RWPE1 (cell line): Measurements from ENCODE around the gene KCNC1.

Experiments
- CTCF ChIA-PET: fragments of 350-600 bp; sonication (Branson Sonifier 250); formaldehyde crosslinking; extraction: SDS; loops from one replicate; lab custom pipeline; 2021; lab: Yijun Ruan, JAX
- POLR2A ChIA-PET: fragments of 400-600 bp; formaldehyde crosslinking; extraction: SDS; loops from one replicate; lab custom pipeline; 2020; ENCODE audit warnings: antibody characterized with exemption; ENCODE audit not compliant: low non-redundant PET; lab: Yijun Ruan, JAX
- DNase-seq: peaks from one replicate; pipeline ENCODE4 v3.0.0; 2012; ENCODE audit warnings: low spot score
- H3K27ac ChIP-seq: fragments of 450-650 bp; 2 replicates; pipeline ENCODE4 v1.5.1; 2017
- CTCF ChIP-seq: fragments of 450-650 bp; conservative IDR thresholded peaks from 2 replicates; pipeline ENCODE4 v1.5.1; 2017; ENCODE audit warnings: low read depth, mild to moderate bottlenecking

KCNC1 gene

GRCh38 chr11:17780668-17781067, 46.1 kb downstream of the KCNC1 start:
- ChIA-PET POLR2A (no interaction called here), CTCF (interaction anchor here (0.7 kb wide), 1 partner anchor 292 kb away, joined by 3 read pairs; no protein-coding TSS in a partner anchor)
- no peak for TF ChIP-seq CTCF
- no peak overlapping the region for H3K27ac ChIP-seq
- no peak for DNase-seq

GRCh38 chr11:17781221-17781620, 46.6 kb downstream of the KCNC1 start:
- no peak overlapping the region for H3K27ac ChIP-seq
- DNase-seq = no peak
- POLR2A ChIA-PET = no interaction called here
- CTCF ChIA-PET = interaction anchor here (0.7 kb wide), 1 partner anchor 292 kb away, joined by 3 read pairs; no protein-coding TSS in a partner anchor
- TF ChIP-seq CTCF = no peak

GRCh38 chr11:17781626-17782025, 47.0 kb downstream of the KCNC1 start:
- no peak overlapping the region for H3K27ac ChIP-seq
- POLR2A ChIA-PET = no interaction called here
- no peak for DNase-seq
- CTCF ChIA-PET = interaction anchor here (0.6 kb wide), 2 partner anchors 170 to 192 kb away, joined by 4 to 5 read pairs; no protein-coding TSS in a partner anchor
- no peak for TF ChIP-seq CTCF

- POLR2A ChIA-PET = no interaction called here
- H3K27ac ChIP-seq = no peak overlapping the region
- CTCF ChIA-PET = interaction anchor here (0.6 kb wide), 2 partner anchors 170 to 192 kb away, joined by 4 to 5 read pairs; no protein-coding TSS in a partner anchor
- no peak for TF ChIP-seq CTCF
- DNase-seq = no peak
These were observed 47.6 kb downstream of the KCNC1 start for GRCh38 chr11:17782145-17782544.

- DNase-seq = no peak
- no peak overlapping the region for H3K27ac ChIP-seq
- ChIA-PET POLR2A (no interaction called here), CTCF (interaction anchor here (0.6 to 0.8 kb wide), 3 partner anchors 29 to 1585 kb away, joined by 3 to 4 read pairs (median 3); no protein-coding TSS in a partner anchor)
- no peak for TF ChIP-seq CTCF
These were observed 48.2 kb downstream of the KCNC1 start for GRCh38 chr11:17782603-17783337.

GRCh38 chr11:17783878-17784277, 49.3 kb downstream of the KCNC1 start:
- TF ChIP-seq CTCF = no peak
- ChIA-PET POLR2A (no interaction called here), CTCF (interaction anchor here (0.5 to 0.9 kb wide), 3 partner anchors 35 to 186 kb away, joined by 3 to 5 read pairs (median 3); no protein-coding TSS in a partner anchor)
- H3K27ac ChIP-seq = no peak overlapping the region
- DNase-seq = no peak
